NB4 (cell line): ENCODE results near the gene MACROD2.

Source experiments
- POLR2A ChIP-seq: IDR thresholded peaks from 2 replicates; pipeline ENCODE4 v1.6.1; 2011; ENCODE audit warnings: mild to moderate bottlenecking; ENCODE audit not compliant: insufficient read length; ENCODE audit errors: extremely low read depth
- TF ChIP-seq, protein P1 (sequence below): IDR thresholded peaks from 2 replicates; pipeline ENCODE4 v1.6.1; 2011; ENCODE audit warnings: low read depth, low read length
- TF ChIP-seq, protein P2 (sequence below): IDR thresholded peaks from one replicate; pipeline ENCODE4 v1.5.1; 2012; ENCODE audit warnings: low read depth, low read length

DNA sequence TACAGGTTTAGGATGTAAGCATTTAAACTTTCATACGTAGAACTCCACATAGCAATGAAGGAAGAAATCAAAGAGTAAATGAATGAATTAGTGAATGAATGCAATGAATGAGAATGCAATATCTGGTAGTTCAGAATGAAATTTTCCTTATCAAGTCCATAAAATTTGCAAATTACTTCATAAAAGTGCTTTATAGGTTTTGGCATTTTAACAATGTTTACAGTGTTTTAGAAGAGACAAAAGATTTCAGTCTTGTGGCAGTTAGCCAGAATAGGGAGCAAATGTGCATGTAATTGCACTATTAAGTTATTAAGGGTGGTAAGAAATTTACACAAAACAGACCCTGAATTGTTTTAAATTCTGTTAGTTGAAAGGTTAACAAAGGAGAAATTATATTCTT lies 1081.5 kb downstream of the MACROD2 start:
- TF ChIP-seq, protein P1, sequence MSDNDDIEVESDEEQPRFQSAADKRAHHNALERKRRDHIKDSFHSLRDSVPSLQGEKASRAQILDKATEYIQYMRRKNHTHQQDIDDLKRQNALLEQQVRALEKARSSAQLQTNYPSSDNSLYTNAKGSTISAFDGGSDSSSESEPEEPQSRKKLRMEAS = no peak
- TF ChIP-seq, protein P2, sequence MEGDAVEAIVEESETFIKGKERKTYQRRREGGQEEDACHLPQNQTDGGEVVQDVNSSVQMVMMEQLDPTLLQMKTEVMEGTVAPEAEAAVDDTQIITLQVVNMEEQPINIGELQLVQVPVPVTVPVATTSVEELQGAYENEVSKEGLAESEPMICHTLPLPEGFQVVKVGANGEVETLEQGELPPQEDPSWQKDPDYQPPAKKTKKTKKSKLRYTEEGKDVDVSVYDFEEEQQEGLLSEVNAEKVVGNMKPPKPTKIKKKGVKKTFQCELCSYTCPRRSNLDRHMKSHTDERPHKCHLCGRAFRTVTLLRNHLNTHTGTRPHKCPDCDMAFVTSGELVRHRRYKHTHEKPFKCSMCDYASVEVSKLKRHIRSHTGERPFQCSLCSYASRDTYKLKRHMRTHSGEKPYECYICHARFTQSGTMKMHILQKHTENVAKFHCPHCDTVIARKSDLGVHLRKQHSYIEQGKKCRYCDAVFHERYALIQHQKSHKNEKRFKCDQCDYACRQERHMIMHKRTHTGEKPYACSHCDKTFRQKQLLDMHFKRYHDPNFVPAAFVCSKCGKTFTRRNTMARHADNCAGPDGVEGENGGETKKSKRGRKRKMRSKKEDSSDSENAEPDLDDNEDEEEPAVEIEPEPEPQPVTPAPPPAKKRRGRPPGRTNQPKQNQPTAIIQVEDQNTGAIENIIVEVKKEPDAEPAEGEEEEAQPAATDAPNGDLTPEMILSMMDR = no peak
- no peak for TF ChIP-seq POLR2A
